A549 (cell line): ENCODE results near the gene CHST6. TPM values are rescaled to one million over a fixed set of nuclear protein-coding genes. Genes with fewer than 3 reads are reported as not detected.
A peak's percentile ranks its signal among the peaks of the same experiment; 100 is the strongest.

Experiments
- ATAC-seq, 2 experiments: fragments of 200-7000 bp in 1 of 2; fragments of >200 bp in 1 of 2; cut with Nextera tagmentation in 1 of 2; cut with Tn5 transposase in 1 of 2; 3 replicates each; pipeline versions ENCODE4 v1.8.0 to v1.9.1; 2018 to 2020; ENCODE audit warnings: mild to moderate bottlenecking in 1 of 2, moderate library complexity in 1 of 2
- CTCF ChIA-PET: fragments of 300-600 bp; sonication (Branson Sonifier 250); formaldehyde crosslinking; extraction: SDS; loops from one replicate; lab custom pipeline; 2021; ENCODE audit warnings: antibody characterized with exemption, inconsistent platforms; lab: Yijun Ruan, JAX
- POLR2A ChIA-PET: fragments of 350-600 bp; formaldehyde crosslinking; extraction: SDS; loops from one replicate; lab custom pipeline; 2021; ENCODE audit warnings: antibody characterized with exemption, inconsistent platforms; lab: Yijun Ruan, JAX
- DNase-seq, 2 experiments: peaks; one replicate each; pipeline versions ENCODE4 v3.0.0 to v3.0.0-alpha.2; 2011 to 2016; ENCODE audit warnings: low read depth in 1 of 2, low spot score in 1 of 2
- FAIRE-seq: peaks from 2 replicates; lab custom pipeline; 2011; peaks lifted over from hg19 to GRCh38; lab: Jason Lieb, UNC
- H3K27ac ChIP-seq, 2 experiments: fragments of >200 bp; sonication (Bioruptor Twin); formaldehyde crosslinking; 3 replicates each; pipeline ENCODE4 v1.5.1; 2016 to 2017
- H3K4me1 ChIP-seq: fragments of >200 bp; sonication (Bioruptor Twin); formaldehyde crosslinking; 3 replicates; pipeline ENCODE4 v1.6.1; 2016
- H3K4me2 ChIP-seq: fragments of >200 bp; sonication (Bioruptor Twin); formaldehyde crosslinking; 3 replicates; pipeline ENCODE4 v1.6.1; 2016
- H3K4me3 ChIP-seq: fragments of >200 bp; sonication (Bioruptor Twin); formaldehyde crosslinking; 3 replicates; pipeline ENCODE4 v1.5.1; 2016
- H3K9me3 ChIP-seq: fragments of >200 bp; sonication (Bioruptor Twin); formaldehyde crosslinking; 3 replicates; pipeline ENCODE4 v1.6.1; 2016
- BHLHE40 ChIP-seq: IDR thresholded peaks from 2 replicates; pipeline ENCODE4 v1.6.1; 2012; ENCODE audit warnings: low read depth, low read length, inconsistent platforms
- CBX2 ChIP-seq: fragments of 200-600 bp; sonication (generic); IDR thresholded peaks from 2 replicates; pipeline ENCODE4 v1.6.1; 2016; ENCODE audit warnings: low read depth, mild to moderate bottlenecking, borderline replicate concordance
- CEBPB ChIP-seq, 2 experiments: fragments of >200 bp in 1 of 2; sonication (Bioruptor Twin) in 1 of 2; formaldehyde crosslinking in 1 of 2; IDR thresholded peaks; 2 replicates each; pipeline ENCODE4 v1.6.1; 2012 to 2016
- CHD4 ChIP-seq: fragments of 200-600 bp; sonication (generic); IDR thresholded peaks from 2 replicates; pipeline ENCODE4 v1.6.1; 2016; ENCODE audit warnings: antibody characterized with exemption, mild to moderate bottlenecking, borderline replicate concordance
- E2F6 ChIP-seq: IDR thresholded peaks from 2 replicates; pipeline ENCODE4 v1.6.1; 2012; ENCODE audit warnings: low read depth, borderline replicate concordance
- EP300 ChIP-seq, 2 experiments: fragments of >200 bp; sonication (Bioruptor Twin); formaldehyde crosslinking; IDR thresholded peaks; 2 replicates in 1 of 2; 3 replicates in 1 of 2; pipeline ENCODE4 v1.6.1; 2016 to 2017
- ESRRA ChIP-seq: fragments of 150-350 bp; IDR thresholded peaks from 2 replicates; pipeline ENCODE4 v1.6.1; 2014; ENCODE audit warnings: mild to moderate bottlenecking, low read length, borderline replicate concordance
- FOSL2 ChIP-seq, 2 experiments: fragments of 450-650 bp in 1 of 2; fragments of >200 bp in 1 of 2; sonication (Bioruptor Twin) in 1 of 2; formaldehyde crosslinking; IDR thresholded peaks; 2 replicates each; pipeline versions ENCODE4 v1.5.0 to v1.6.1; 2016 to 2020; ENCODE audit warnings: mild to moderate bottlenecking in 1 of 2, moderate library complexity in 1 of 2
- HES2 ChIP-seq: fragments of >200 bp; sonication (Bioruptor Twin); formaldehyde crosslinking; IDR thresholded peaks from 2 replicates; pipeline ENCODE4 v1.6.1; 2016
- HEYL ChIP-seq: fragments of 250-450 bp; sonication (Bioruptor Pico); IDR thresholded peaks from 2 replicates; pipeline ENCODE4 v1.8.0; 2021; ENCODE audit warnings: mild to moderate bottlenecking, moderate library complexity
- HMGXB4 ChIP-seq: fragments of 250-450 bp; sonication (Bioruptor Pico); IDR thresholded peaks from 2 replicates; pipeline ENCODE4 v1.5.0; 2021; ENCODE audit warnings: mild to moderate bottlenecking, moderate library complexity, borderline replicate concordance
- HOXB5 ChIP-seq: fragments of 250-450 bp; sonication (Bioruptor Pico); IDR thresholded peaks from 2 replicates; pipeline ENCODE4 v1.5.0; 2020; ENCODE audit warnings: mild to moderate bottlenecking, moderate library complexity
- JUN ChIP-seq, 2 experiments: fragments of >200 bp; sonication (Bioruptor Twin); formaldehyde crosslinking; IDR thresholded peaks; 2 replicates in 1 of 2; 3 replicates in 1 of 2; pipeline ENCODE4 v1.6.1; 2016 to 2017
- MAFK ChIP-seq: fragments of 450-650 bp; IDR thresholded peaks from 2 replicates; pipeline ENCODE4 v1.6.1; 2014; ENCODE audit not compliant: partially characterized antibody
- MAX ChIP-seq: IDR thresholded peaks from 2 replicates; pipeline ENCODE4 v1.6.1; 2012
- NPAS2 ChIP-seq: fragments of 250-450 bp; sonication (Bioruptor Pico); IDR thresholded peaks from 2 replicates; pipeline ENCODE4 v1.8.0; 2022; ENCODE audit warnings: mild to moderate bottlenecking, moderate library complexity, borderline replicate concordance
- NR3C1 ChIP-seq: fragments of >200 bp; sonication (Bioruptor Twin); formaldehyde crosslinking; IDR thresholded peaks from 3 replicates; pipeline ENCODE4 v1.6.1; 2017
- POLR2A ChIP-seq: IDR thresholded peaks from 2 replicates; pipeline ENCODE4 v1.6.1; 2012; ENCODE audit warnings: mild to moderate bottlenecking, low read length
- RAD21 ChIP-seq, 2 experiments: fragments of >200 bp in 1 of 2; sonication (Bioruptor Twin) in 1 of 2; formaldehyde crosslinking in 1 of 2; IDR thresholded peaks in 1 of 2; conservative IDR thresholded peaks in 1 of 2; 2 replicates in 1 of 2; 3 replicates in 1 of 2; pipeline ENCODE4 v1.6.1; 2012 to 2018; ENCODE audit warnings: inconsistent platforms in 1 of 2
- RCOR1 ChIP-seq: fragments of 150-350 bp; IDR thresholded peaks from 2 replicates; pipeline ENCODE4 v1.6.1; 2014; ENCODE audit warnings: antibody characterized with exemption, low read length, low read depth
- RFX5 ChIP-seq: fragments of 450-650 bp; IDR thresholded peaks from 2 replicates; pipeline ENCODE4 v1.7.1; 2014; ENCODE audit warnings: antibody characterized with exemption, mild to moderate bottlenecking, moderate library complexity
- SMC3 ChIP-seq: fragments of >200 bp; sonication (Bioruptor Twin); formaldehyde crosslinking; IDR thresholded peaks from 3 replicates; pipeline ENCODE4 v1.6.1; 2018; ENCODE audit warnings: inconsistent platforms
- SREBF2 ChIP-seq: fragments of 450-650 bp; IDR thresholded peaks from 2 replicates; pipeline ENCODE4 v1.6.1; 2014; ENCODE audit warnings: mild to moderate bottlenecking, moderate library complexity
- TP53 ChIP-seq: fragments of 250-450 bp; sonication (Bioruptor Pico); IDR thresholded peaks from 2 replicates; pipeline ENCODE4 v1.5.0; 2021; ENCODE audit warnings: mild to moderate bottlenecking, moderate library complexity
- USF2 ChIP-seq: fragments of 450-650 bp; IDR thresholded peaks from 2 replicates; pipeline ENCODE4 v1.6.1; 2014; ENCODE audit warnings: antibody characterized with exemption
- ZNF302 ChIP-seq: fragments of 250-450 bp; sonication (Bioruptor Pico); IDR thresholded peaks from 2 replicates; pipeline ENCODE4 v1.9.0; 2021; ENCODE audit warnings: inconsistent platforms, mild to moderate bottlenecking, moderate library complexity
- WGBS: methylation state at CpG from one replicate; pipeline ENCODE4 v1.1.6; 2017; ENCODE audit errors: missing lambda C conversion rate; 5-methylcytosine and 5-hydroxymethylcytosine counted together
- polyA plus RNA-seq, 4 experiments: library from polyadenylated mRNA; depleted of rRNA in 3 of 4; stranded (reverse); fragments of >200 nt; fragmentation: RNase III in 1 of 4; extraction: RNeasy Plus Mini Kit Qiagen cat#74134 plus additional on column Dnase treatment in 1 of 4; gene quantifications; 2 replicates in 3 of 4; 3 replicates in 1 of 4; pipeline ENCODE4 v1.2.3, GENCODE V29; 2011 to 2017

Gene CHST6
- polyA plus RNA-seq, 2 of the 4 experiments (the other 2 are of a cell fraction) = 0.37 to 0.74 TPM

GRCh38 chr16:75514296-75514695, 19.1 kb upstream of the CHST6 start:
- 92% methylated on average over 11 of the region's 11 CpGs for WGBS
- ATAC-seq (no peak), FAIRE-seq (no peak), DNase-seq (no peak)
- no peak overlapping the region for H3K4me3 ChIP-seq
- TF ChIP-seq NR3C1 (no peak), MAX (no peak), RCOR1 (no peak), HOXB5 (no peak), CBX2 (no peak), E2F6 (no peak), ESRRA (no peak), TP53 (CRISPR knock-in tag) (no peak), ZNF302 (CRISPR knock-in tag) (no peak), POLR2A (no peak), USF2 (no peak), HES2 (no peak), SMC3 (no peak), NPAS2 (CRISPR knock-in tag) (no peak), RAD21 (conservative IDR thresholded peaks at IDR 0.05 in 1 of 2, IDR thresholded peaks at IDR 0.05 in 1 of 2) (no peak), HEYL (CRISPR knock-in tag) (no peak), EP300 (IDR thresholded peaks at IDR 0.05) (no peak), HMGXB4 (CRISPR knock-in tag) (no peak), RFX5 (no peak)
- H3K4me1 ChIP-seq = peaks cover 8% of the 10 kb centered on the region
- H3K9me3 ChIP-seq = no peaks in the 10 kb centered on the region
- CTCF ChIA-PET = interaction anchor here (0.6 to 11.5 kb wide), 3 partner anchors 9 to 44 kb away, joined by 3 to 209 read pairs (median 3); partner anchors contain the start of gene TMEM170A
- POLR2A ChIA-PET = no interaction called here
- no peak overlapping the region for H3K27ac ChIP-seq
- H3K4me2 ChIP-seq = no peak overlapping the region

- peak overlapping the region; percentile 38 for H3K4me2 ChIP-seq
- DNase-seq (peak; percentile 38 to 73), FAIRE-seq (no peak), ATAC-seq (peak; percentile 40 to 68)
- H3K4me1 ChIP-seq = peaks cover 32% of the 10 kb centered on the region
- no peak overlapping the region for H3K4me3 ChIP-seq
- ChIA-PET POLR2A (interaction anchor here (1.3 kb wide), 1 partner anchor 11 kb away, joined by 7 read pairs; no protein-coding TSS in a partner anchor), CTCF (interaction anchor here (1.3 kb wide), 2 partner anchors 11 to 22 kb away, joined by 3 to 8 read pairs; no protein-coding TSS in a partner anchor)
- H3K27ac ChIP-seq = peak overlapping the region; percentile 54 to 73
- TF ChIP-seq FOSL2 (IDR thresholded peaks at IDR 0.05) (no peak), FOSL2 (CRISPR knock-in tag; IDR thresholded peaks at IDR 0.05) (no peak), CEBPB (IDR thresholded peaks at IDR 0.05) (peak; percentile 46 to 58; a peak in 2 of 4 replicates), JUN (IDR thresholded peaks at IDR 0.05) (0 out of 5 replicates have a peak, but pooled peaks of 1 of the 2 experiments have one; percentile 27), BHLHE40 (no peak), ZNF302 (CRISPR knock-in tag) (no peak), SREBF2 (no peak), MAFK (no peak), CHD4 (no peak)
- H3K9me3 ChIP-seq = 0 out of 3 replicates have a peak, but pooled peaks cover 3% of the 10 kb centered on the region
- WGBS = 30% methylated on average over 7 of the region's 7 CpGs
Measured at GRCh38 chr16:75506574-75506973, 11.3 kb upstream of the CHST6 start.
